Liver (tissue), 9 donors: ENCODE measurements around the gene DCC. TPM values are rescaled to one million over a fixed set of nuclear protein-coding genes. Genes with fewer than 3 reads are reported as not detected.

Experiments
- DNase-seq: peaks from one replicate; pipeline ENCODE4 v3.0.0-alpha.2; 2017; ENCODE audit warnings: low spot score
- H3K27ac ChIP-seq, 2 donors: one replicate each; pipeline ENCODE4 v1.7.0; 2013; ENCODE audit warnings: inconsistent platforms in 2 of 2, low read length in 2 of 2, control low read depth in 1 of 2, low read depth in 1 of 2, mild to moderate bottlenecking in 1 of 2
- H3K27me3 ChIP-seq, 4 donors: one replicate each; pipeline versions ENCODE4 v1.6.1 to v1.7.0; 2013; ENCODE audit warnings: low read length in 3 of 4, inconsistent platforms in 1 of 4, mild to moderate bottlenecking in 1 of 4, moderate library complexity in 1 of 4; ENCODE audit not compliant: control insufficient read depth in 4 of 4, insufficient read depth in 4 of 4
- H3K36me3 ChIP-seq, 4 donors: one replicate each; pipeline versions ENCODE4 v1.6.1 to v1.7.0; 2013; ENCODE audit warnings: low read length in 3 of 4, mild to moderate bottlenecking in 3 of 4, low read depth in 1 of 4, moderate library complexity in 1 of 4; ENCODE audit not compliant: control insufficient read depth in 4 of 4, insufficient read depth in 3 of 4
- H3K4me1 ChIP-seq, 4 donors: one replicate each; pipeline versions ENCODE4 v1.6.1 to v1.7.0; 2013; ENCODE audit warnings: low read length in 3 of 4, mild to moderate bottlenecking in 3 of 4, moderate library complexity in 1 of 4; ENCODE audit not compliant: control insufficient read depth in 4 of 4, insufficient read depth in 4 of 4
- H3K4me3 ChIP-seq, 3 donors: one replicate each; pipeline versions ENCODE4 v1.6.1 to v1.7.0; 2013; ENCODE audit warnings: low read length in 3 of 3, control low read depth in 1 of 3, low read depth in 1 of 3, mild to moderate bottlenecking in 1 of 3
- H3K9ac ChIP-seq, 2 donors: one replicate each; pipeline ENCODE4 v1.7.0; 2013; ENCODE audit warnings: low read length in 2 of 2, mild to moderate bottlenecking in 2 of 2, moderate library complexity in 2 of 2, control low read depth in 1 of 2, low read depth in 1 of 2
- H3K9me3 ChIP-seq, 4 donors: one replicate each; pipeline versions ENCODE4 v1.6.1 to v1.7.0; 2013; ENCODE audit warnings: low read length in 3 of 4; ENCODE audit not compliant: control insufficient read depth in 4 of 4
- ATF3 ChIP-seq: IDR thresholded peaks from 2 replicates; pipeline ENCODE4 v1.6.1; 2016; ENCODE audit warnings: antibody characterized with exemption
- CTCF ChIP-seq: fragments of 150-350 bp; IDR thresholded peaks from 2 replicates; pipeline ENCODE4 v1.5.1; 2017; ENCODE audit warnings: improper control_type of control experiment, low read depth, low read length; ENCODE audit not compliant: missing input control
- EGR1 ChIP-seq, 2 donors: IDR thresholded peaks; 2 replicates each; pipeline ENCODE4 v1.6.1; 2016 to 2018; ENCODE audit warnings: antibody characterized with exemption in 2 of 2, low read depth in 2 of 2
- FOXA1 ChIP-seq: IDR thresholded peaks from 2 replicates; pipeline ENCODE4 v1.6.1; 2016; ENCODE audit warnings: antibody characterized with exemption
- FOXA2 ChIP-seq: IDR thresholded peaks from 2 replicates; pipeline ENCODE4 v1.6.1; 2016; ENCODE audit warnings: antibody characterized with exemption
- GABPA ChIP-seq, 2 donors: IDR thresholded peaks in 1 of 2; conservative IDR thresholded peaks in 1 of 2; 2 replicates each; pipeline ENCODE4 v1.6.1; 2016; ENCODE audit warnings: antibody characterized with exemption in 2 of 2, mild to moderate bottlenecking in 1 of 2, moderate library complexity in 1 of 2
- HNF4A ChIP-seq, 2 donors: conservative IDR thresholded peaks; 2 replicates each; pipeline ENCODE4 v1.6.1; 2016; ENCODE audit warnings: antibody characterized with exemption in 2 of 2, mild to moderate bottlenecking in 2 of 2
- HNF4G ChIP-seq: IDR thresholded peaks from 2 replicates; pipeline ENCODE4 v1.6.1; 2016; ENCODE audit warnings: antibody characterized with exemption
- JUND ChIP-seq, 2 donors: IDR thresholded peaks; 2 replicates each; pipeline ENCODE4 v1.6.1; 2016; ENCODE audit warnings: antibody characterized with exemption in 2 of 2
- NR2F2 ChIP-seq: IDR thresholded peaks from 2 replicates; pipeline ENCODE4 v1.6.1; 2016; ENCODE audit warnings: antibody characterized with exemption
- REST ChIP-seq: IDR thresholded peaks from 2 replicates; pipeline ENCODE4 v1.6.1; 2016; ENCODE audit warnings: antibody characterized with exemption, mild to moderate bottlenecking
- RXRA ChIP-seq, 2 donors: IDR thresholded peaks; 2 replicates each; pipeline ENCODE4 v1.6.1; 2017 to 2018; ENCODE audit warnings: antibody characterized with exemption in 2 of 2, mild to moderate bottlenecking in 1 of 2
- SP1 ChIP-seq: IDR thresholded peaks from 2 replicates; pipeline ENCODE4 v1.6.1; 2018; ENCODE audit warnings: antibody characterized with exemption, mild to moderate bottlenecking
- TAF1 ChIP-seq: conservative IDR thresholded peaks from 2 replicates; pipeline ENCODE4 v1.6.1; 2016; ENCODE audit warnings: antibody characterized with exemption, mild to moderate bottlenecking
- YY1 ChIP-seq: IDR thresholded peaks from 2 replicates; pipeline ENCODE4 v1.6.1; 2016; ENCODE audit warnings: antibody characterized with exemption, mild to moderate bottlenecking
- ZBTB33 ChIP-seq: IDR thresholded peaks from 2 replicates; pipeline ENCODE4 v1.6.1; 2016; ENCODE audit warnings: antibody characterized with exemption
- whole genome bisulfite sequencing: extraction: QIAGEN DNeasy Blood & Tissue Kit; methylation state at CpG from one replicate; pipeline ENCODE4 v1.1.7; 2013; 5-methylcytosine and 5-hydroxymethylcytosine counted together
- polyA plus RNA-seq, 2 donors: library from polyadenylated mRNA; stranded (reverse) in 1 of 2; unstranded in 1 of 2; fragments of 200-250 nt in 1 of 2; fragments of >200 nt in 1 of 2; fragmentation: Nextera tagmentation in 1 of 2; extraction: Ambion mirVana in 1 of 2; gene quantifications; one replicate each; pipeline versions ENCODE4 v1.2.1 to v1.2.3, GENCODE V29; 2013 to 2015
- total RNA-seq, 2 donors: library from RNA; depleted of rRNA; stranded (reverse); fragments of >200 nt; gene quantifications; one replicate each; pipeline ENCODE4 v1.2.3, GENCODE V29; 2014
- donor health status: healthy.
- donor health status: healthy.
- donor health status: healthy.
- donor health status: healthy.
- donor health status: healthy.

The DCC gene
- total and polyA plus RNA-seq, 4 donors, result under 0.01 to 0.03 TPM; not detected in 2

GRCh38 chr18:52395146-52395852 lies 55.3 kb downstream of the DCC start:
- Histone ChIP-seq H3K9me3 (no peaks in the 10 kb centered on the region), H3K27ac (no peak overlapping the region), H3K27me3 (peaks cover 0 to 3% (median 0%) of the 10 kb centered on the region in 4 donors), H3K9ac (no peak overlapping the region), H3K4me1 (no peaks in the 10 kb centered on the region), H3K4me3 (no peak overlapping the region), H3K36me3 (no peaks in the 10 kb centered on the region)
- no peak for DNase-seq
- TF ChIP-seq FOXA1 (no peak), ZBTB33 (no peak)
- WGBS, result 63% methylated on average over 5 of the region's 5 CpGs

- H3K4me3 ChIP-seq, result no peak overlapping the region
- H3K27me3 ChIP-seq, result no peaks in the 10 kb centered on the region
- no peaks in the 10 kb centered on the region for H3K9me3 ChIP-seq
- no peaks in the 10 kb centered on the region for H3K4me1 ChIP-seq
- no peak overlapping the region for H3K27ac ChIP-seq
- H3K36me3 ChIP-seq, result no peaks in the 10 kb centered on the region
- DNase-seq, result no peak
- WGBS, result 88% methylated on average over 1 of the region's 1 CpG
- TF ChIP-seq ZBTB33, result no peak
- H3K9ac ChIP-seq, result no peak overlapping the region
Observed at GRCh38 chr18:52401236-52401635, 61.2 kb downstream of the DCC start.

- H3K27ac ChIP-seq, result no peak overlapping the region
- H3K4me3 ChIP-seq, result no peak overlapping the region
- no peaks in the 10 kb centered on the region for H3K27me3 ChIP-seq
- 57% methylated on average over 3 of the region's 3 CpGs for WGBS
- H3K9me3 ChIP-seq, result no peaks in the 10 kb centered on the region
- no peak for DNase-seq
- no peaks in the 10 kb centered on the region for H3K4me1 ChIP-seq
- no peaks in the 10 kb centered on the region for H3K36me3 ChIP-seq
- H3K9ac ChIP-seq, result no peak overlapping the region
- TF ChIP-seq HNF4A (conservative IDR thresholded peaks at IDR 0.05), result no peak
- TF ChIP-seq RXRA (IDR thresholded peaks at IDR 0.05), result no peak
- TF ChIP-seq TAF1, result no peak
- TF ChIP-seq FOXA1, result no peak
- TF ChIP-seq REST, result no peak
- TF ChIP-seq HNF4G, result no peak
- no peak for TF ChIP-seq ATF3
- no peak for TF ChIP-seq SP1
- no peak for TF ChIP-seq ZBTB33
- no peak for TF ChIP-seq GABPA (IDR thresholded peaks at IDR 0.05 in 1 of 2, conservative IDR thresholded peaks at IDR 0.05 in 1 of 2)
- TF ChIP-seq EGR1 (IDR thresholded peaks at IDR 0.05; ENCODE audit: low read depth in 2 of 2), result no peak
- TF ChIP-seq FOXA2, result no peak
- no peak for TF ChIP-seq NR2F2
- TF ChIP-seq CTCF, result no peak
- no peak for TF ChIP-seq JUND (IDR thresholded peaks at IDR 0.05)
- TF ChIP-seq YY1, result no peak
Observed at GRCh38 chr18:52402814-52403213, 62.8 kb downstream of the DCC start.
